Naive thymus-derived CD4-positive, alpha-beta T cell (primary cell): ENCODE results near the gene CYP4B1. TPM values are rescaled to one million over a fixed set of nuclear protein-coding genes. Genes with fewer than 3 reads are reported as not detected.
"Not testable (repeated sequence)": the region's sequence is repeated elsewhere in the genome, so short reads cannot be mapped to it uniquely, and the experiment has no call there.

Source experiments
- ATAC-seq: fragments of 150-1000 bp; cut with Tn5 transposase; 2 replicates; pipeline ENCODE4 v1.10.0; 2021; ENCODE audit warnings: mild to moderate bottlenecking, moderate library complexity
- CTCF ChIA-PET: fragments of 350-600 bp; sonication (Branson Sonifier 250); formaldehyde crosslinking; loops from one replicate; lab custom pipeline; 2021; ENCODE audit warnings: antibody characterized with exemption; lab: Charles Lee
- POLR2A ChIA-PET: fragments of 350-600 bp; sonication (Branson Sonifier 250); formaldehyde crosslinking; loops from one replicate; lab custom pipeline; 2021; ENCODE audit warnings: antibody characterized with exemption, inconsistent platforms; lab: Charles Lee
- DNase-seq, 9 donors: peaks; one replicate each; pipeline versions ENCODE4 v3.0.0 to v3.0.0-alpha.2; 2020 to 2022; ENCODE audit warnings: mixed read lengths in 1 of 9
- H3K27ac ChIP-seq: one replicate; pipeline ENCODE4 v1.7.0; 2013; ENCODE audit warnings: mild to moderate bottlenecking, low read depth, low read length, moderate library complexity
- H3K27me3 ChIP-seq, 2 donors: one replicate each; pipeline ENCODE4 v1.7.0; 2013; ENCODE audit warnings: low read length in 2 of 2, mild to moderate bottlenecking in 2 of 2, moderate library complexity in 2 of 2; ENCODE audit not compliant: control insufficient read depth in 2 of 2, insufficient read depth in 2 of 2
- H3K36me3 ChIP-seq, 3 experiments: 1 replicate in 2 of 3; 2 replicates in 1 of 3; pipeline ENCODE4 v1.7.0; 2013; ENCODE audit warnings: low read length in 3 of 3, mild to moderate bottlenecking in 3 of 3, moderate library complexity in 1 of 3; ENCODE audit not compliant: insufficient read depth in 3 of 3, control insufficient read depth in 2 of 3
- H3K4me1 ChIP-seq, 2 donors: one replicate each; pipeline ENCODE4 v1.7.0; 2013; ENCODE audit warnings: low read length in 2 of 2, mild to moderate bottlenecking in 2 of 2, moderate library complexity in 1 of 2; ENCODE audit not compliant: control insufficient read depth in 2 of 2, insufficient read depth in 2 of 2
- H3K4me3 ChIP-seq: 2 replicates; pipeline ENCODE4 v1.7.0; 2013; ENCODE audit warnings: mild to moderate bottlenecking, low read length
- H3K9me3 ChIP-seq, 3 experiments: 1 replicate in 2 of 3; 2 replicates in 1 of 3; pipeline ENCODE4 v1.7.0; 2013; ENCODE audit warnings: low read length in 3 of 3; ENCODE audit not compliant: control insufficient read depth in 2 of 3
- H3K27ac Mint-ChIP-seq, 9 donors: one replicate each; pipeline ENCODE4 v1.8.0; 2020 to 2022; ENCODE audit warnings: mixed read lengths in 9 of 9, mild to moderate bottlenecking in 8 of 9, moderate library complexity in 5 of 9, inconsistent platforms in 2 of 9
- H3K27me3 Mint-ChIP-seq, 5 donors: one replicate each; pipeline ENCODE4 v1.8.0; 2021 to 2022; ENCODE audit warnings: mixed read lengths in 5 of 5, mild to moderate bottlenecking in 1 of 5
- H3K36me3 Mint-ChIP-seq, 5 donors: one replicate each; pipeline ENCODE4 v1.8.0; 2020 to 2022; ENCODE audit warnings: mixed read lengths in 5 of 5, mild to moderate bottlenecking in 3 of 5, inconsistent platforms in 1 of 5
- H3K4me1 Mint-ChIP-seq, 7 donors: one replicate each; pipeline ENCODE4 v1.8.0; 2020 to 2022; ENCODE audit warnings: mixed read lengths in 7 of 7, mild to moderate bottlenecking in 3 of 7, inconsistent platforms in 1 of 7
- H3K4me3 Mint-ChIP-seq, 10 donors: one replicate each; pipeline ENCODE4 v1.8.0; 2020 to 2022; ENCODE audit warnings: mild to moderate bottlenecking in 10 of 10, mixed read lengths in 10 of 10, moderate library complexity in 6 of 10, inconsistent platforms in 2 of 10
- H3K9me3 Mint-ChIP-seq, 11 donors: one replicate each; pipeline ENCODE4 v1.8.0; 2020 to 2022; ENCODE audit warnings: mixed read lengths in 11 of 11, mild to moderate bottlenecking in 4 of 11, inconsistent platforms in 1 of 11, moderate library complexity in 1 of 11
- intact Hi-C, 2 donors: fragments of 100-400 bp; cut with micrococcal nuclease; formaldehyde crosslinking; loops; one replicate each; pipeline ENCODE4 v1.15.1; 2023
- polyA plus RNA-seq, 2 donors: library from polyadenylated mRNA; unstranded; fragments of 300-500 nt; fragmentation: Illumina TruSeq; gene quantifications; one replicate each; pipeline ENCODE4 v1.2.3, GENCODE V29; 2021
- total RNA-seq, 6 experiments: library from RNA in 5 of 6; stranded (reverse) in 5 of 6; gene quantifications; 1 replicate in 5 of 6; 2 replicates in 1 of 6; pipeline ENCODE4 v1.2.3 and lab custom pipeline; 2021 to 2026

CYP4B1 gene
- total RNA-seq, result not detected
- polyA plus RNA-seq, result not detected
- total RNA-seq (lab: John Stamatoyannopoulos, UW), result not detected

GRCh38 chr1:46798810-46799209, at the start of gene CYP4B1:
Gene CYP4B1 (plus strand): TSS chr1:46799046. CDS start chr1:46799082, 36 bp downstream.
- Histone ChIP-seq H3K36me3 (no peaks in the 10 kb centered on the region), H3K9me3 (no peaks in the 10 kb centered on the region), H3K4me3 (no peak within 1 kb of the TSS), H3K27ac (no peak within 1 kb of the TSS), H3K27me3 (no peaks in the 10 kb centered on the region), H3K4me1 (no peaks in the 10 kb centered on the region)
- peaks cover 18 to 29% (median 22%) of the 10 kb centered on the region in 5 donors for H3K27me3 Mint-ChIP-seq
- no peak for DNase-seq
- no peak within 1 kb of the TSS for H3K4me3 Mint-ChIP-seq
- H3K27ac Mint-ChIP-seq, result no peak within 1 kb of the TSS
- ChIA-PET POLR2A (no interaction called here), CTCF (no interaction called here)
- intact Hi-C loops, result no loop called here
- no peaks in the 10 kb centered on the region for H3K4me1 Mint-ChIP-seq
- peaks cover 0 to 10% (median 2%) of the 10 kb centered on the region in 11 donors for H3K9me3 Mint-ChIP-seq
- no peak for ATAC-seq
- peaks cover 0 to 4% (median 0%) of the 10 kb centered on the region in 5 donors for H3K36me3 Mint-ChIP-seq

GRCh38 chr1:46749404-46749803, 49.4 kb upstream of the CYP4B1 start:
- ChIA-PET POLR2A (no interaction called here), CTCF (no interaction called here)
- H3K4me1 Mint-ChIP-seq, result no peaks in the 10 kb centered on the region
- H3K27me3 ChIP-seq, result peaks cover 0 to 5% of the 10 kb centered on the region in 2 donors
- no peak overlapping the region for H3K27ac Mint-ChIP-seq
- H3K4me3 Mint-ChIP-seq, result no peak overlapping the region
- ATAC-seq, result no peak
- no peaks in the 10 kb centered on the region for H3K36me3 Mint-ChIP-seq
- no peak for DNase-seq
- H3K9me3 Mint-ChIP-seq, result no peaks in the 10 kb centered on the region
- no peaks in the 10 kb centered on the region for H3K36me3 ChIP-seq
- H3K4me1 ChIP-seq, result no peaks in the 10 kb centered on the region
- peaks cover 28 to 64% (median 59%) of the 10 kb centered on the region in 5 donors for H3K27me3 Mint-ChIP-seq
- no peak overlapping the region for H3K27ac ChIP-seq
- H3K9me3 ChIP-seq, result no peaks in the 10 kb centered on the region
- no peak overlapping the region for H3K4me3 ChIP-seq
- intact Hi-C loops, result no loop called here

- ChIA-PET CTCF (no interaction called here), POLR2A (no interaction called here)
- intact Hi-C loops, result no loop called here
- Histone ChIP-seq H3K36me3 (no peaks in the 10 kb centered on the region), H3K4me3 (no peak overlapping the region), H3K27ac (no peak overlapping the region), H3K9me3 (no peaks in the 10 kb centered on the region), H3K27me3 (peaks cover 0 to 5% of the 10 kb centered on the region in 2 donors), H3K4me1 (no peaks in the 10 kb centered on the region)
- Mint-ChIP-seq H3K36me3 (no peaks in the 10 kb centered on the region), H3K27ac (no peak overlapping the region), H3K9me3 (no peaks in the 10 kb centered on the region), H3K4me3 (no peak overlapping the region), H3K4me1 (no peaks in the 10 kb centered on the region), H3K27me3 (peaks cover 28 to 65% (median 61%) of the 10 kb centered on the region in 5 donors)
- ATAC-seq (no peak), DNase-seq (no peak)
Observed at GRCh38 chr1:46749921-46750404, 48.9 kb upstream of the CYP4B1 start.

- Mint-ChIP-seq H3K36me3 (no peaks in the 10 kb centered on the region), H3K4me3 (no peak overlapping the region), H3K9me3 (no peaks in the 10 kb centered on the region), H3K27ac (no peak overlapping the region), H3K4me1 (peaks cover 0 to 1% (median 0%) of the 10 kb centered on the region in 7 donors), H3K27me3 (peaks cover 37 to 70% (median 51%) of the 10 kb centered on the region in 5 donors)
- DNase-seq (no peak), ATAC-seq (no peak)
- ChIA-PET CTCF (no interaction called here), POLR2A (no interaction called here)
- no peaks in the 10 kb centered on the region for H3K4me1 ChIP-seq
- no peaks in the 10 kb centered on the region for H3K36me3 ChIP-seq
- H3K27me3 ChIP-seq, result no peaks in the 10 kb centered on the region
- H3K27ac ChIP-seq, result no peak overlapping the region
- H3K9me3 ChIP-seq, result no peaks in the 10 kb centered on the region
- intact Hi-C loops, result no loop called here
- no peak overlapping the region for H3K4me3 ChIP-seq
Observed at GRCh38 chr1:46753985-46754384, 44.9 kb upstream of the CYP4B1 start.

GRCh38 chr1:46754707-46755106, 44.1 kb upstream of the CYP4B1 start:
- H3K4me3 Mint-ChIP-seq, H3K36me3 ChIP-seq, H3K27me3 ChIP-seq, H3K27ac ChIP-seq, H3K4me3 ChIP-seq, H3K9me3 Mint-ChIP-seq, H3K4me1 Mint-ChIP-seq, H3K9me3 ChIP-seq, H3K4me1 ChIP-seq, intact Hi-C loops, ATAC-seq, POLR2A ChIA-PET, H3K27ac Mint-ChIP-seq, H3K36me3 Mint-ChIP-seq, DNase-seq: not testable (repeated sequence)
- CTCF ChIA-PET, result interaction anchor here (0.7 kb wide), 1 partner anchor 79 kb away, joined by 5 read pairs; no protein-coding TSS in a partner anchor
- peaks cover 37 to 66% (median 47%) of the 10 kb centered on the region in 5 donors for H3K27me3 Mint-ChIP-seq

- ChIA-PET CTCF (interaction anchor here (0.7 kb wide), 1 partner anchor 80 kb away, joined by 5 read pairs; no protein-coding TSS in a partner anchor), POLR2A (no interaction called here)
- ATAC-seq (no peak), DNase-seq (no peak)
- Mint-ChIP-seq H3K36me3 (no peaks in the 10 kb centered on the region), H3K9me3 (no peaks in the 10 kb centered on the region), H3K4me3 (no peak overlapping the region), H3K27me3 (peaks cover 34 to 63% (median 50%) of the 10 kb centered on the region in 5 donors), H3K27ac (no peak overlapping the region), H3K4me1 (peaks cover 0 to 1% (median 0%) of the 10 kb centered on the region in 7 donors)
- intact Hi-C loops, result no loop called here
- Histone ChIP-seq H3K9me3 (no peaks in the 10 kb centered on the region), H3K27me3 (no peaks in the 10 kb centered on the region), H3K4me3 (no peak overlapping the region), H3K4me1 (no peaks in the 10 kb centered on the region), H3K27ac (no peak overlapping the region), H3K36me3 (no peaks in the 10 kb centered on the region)
Observed at GRCh38 chr1:46755121-46755520, 43.7 kb upstream of the CYP4B1 start.
